Measurements from ENCODE around the gene GLIS2.

The GLIS2 gene

DNA sequence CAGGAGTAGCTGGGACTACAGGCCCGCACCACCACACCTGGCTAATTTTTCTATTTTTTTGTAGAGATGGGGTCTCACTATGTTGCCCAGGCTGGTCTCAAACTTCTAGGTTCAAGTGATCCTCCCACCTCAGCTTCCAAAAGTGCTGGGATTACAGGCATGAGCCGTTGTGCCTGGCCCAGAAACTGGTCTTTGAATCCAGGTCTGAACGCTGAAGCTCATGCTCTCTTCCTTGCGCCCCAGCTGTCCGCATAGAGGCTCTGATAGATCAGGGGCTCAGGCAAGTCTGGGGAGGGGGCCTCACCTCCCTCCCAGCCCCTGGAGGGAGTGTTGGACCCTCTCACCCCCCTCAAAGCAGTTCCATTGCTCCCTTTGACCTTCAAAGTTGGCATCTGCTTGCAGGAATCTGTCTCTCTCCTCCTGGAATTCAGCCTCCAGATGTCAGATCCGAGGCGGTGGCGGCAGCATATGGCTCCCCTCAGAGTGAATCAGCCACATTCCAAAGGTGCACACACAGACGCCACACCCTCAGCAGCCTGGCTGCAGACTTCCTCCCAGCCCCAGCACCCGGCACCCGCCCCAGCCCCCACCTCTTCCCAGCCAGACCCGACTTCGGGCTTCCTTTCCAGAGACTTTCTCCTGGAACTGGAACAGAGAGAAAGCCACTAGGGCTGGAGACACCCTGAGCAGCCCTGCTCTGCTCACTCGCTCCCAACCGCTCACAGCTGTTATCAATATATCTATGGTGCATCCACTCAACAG lies 16.9 kb upstream of the GLIS2 start:
- DNase-seq = no peak

DNA sequence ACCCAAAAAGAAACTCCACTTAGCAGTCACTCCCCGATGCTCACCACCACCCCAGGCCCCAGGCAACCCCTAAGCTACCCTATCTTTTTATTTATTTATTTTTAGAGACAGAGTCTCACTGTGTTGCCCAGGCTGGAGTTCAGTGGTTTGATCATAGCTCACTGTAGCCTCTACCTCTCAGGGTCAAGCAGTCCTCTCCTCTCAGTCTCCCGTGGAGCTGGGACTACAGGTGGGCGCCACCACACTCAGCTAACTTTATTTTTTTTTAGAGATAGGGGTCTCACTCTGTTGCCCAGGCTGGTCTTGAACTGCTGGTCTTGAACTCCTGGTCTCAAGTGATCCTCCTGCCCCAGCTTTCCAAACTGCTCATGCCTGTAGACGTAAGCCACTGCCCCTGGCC lies 14.7 kb upstream of the GLIS2 start:
- DNase-seq = no peak

DNA sequence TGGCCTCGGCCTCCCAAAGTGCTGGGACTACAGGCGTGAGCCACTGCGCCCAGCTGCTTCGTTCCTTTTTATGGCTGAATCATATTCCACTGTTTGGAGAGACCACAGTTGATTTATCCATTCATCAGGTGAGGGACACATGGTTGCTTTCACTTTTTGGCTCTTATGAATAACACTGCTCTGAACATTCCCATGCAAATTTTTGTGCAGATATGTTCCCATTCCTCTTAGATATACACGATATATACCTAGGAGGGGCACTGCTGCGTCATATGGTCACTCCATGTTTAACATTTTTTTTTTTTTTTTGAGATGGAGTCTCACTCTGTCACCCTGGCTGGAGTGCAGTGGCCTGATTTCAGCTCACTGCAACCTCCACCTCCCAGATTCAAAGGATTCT lies 13.9 kb upstream of the GLIS2 start:
- no peak for DNase-seq

DNA sequence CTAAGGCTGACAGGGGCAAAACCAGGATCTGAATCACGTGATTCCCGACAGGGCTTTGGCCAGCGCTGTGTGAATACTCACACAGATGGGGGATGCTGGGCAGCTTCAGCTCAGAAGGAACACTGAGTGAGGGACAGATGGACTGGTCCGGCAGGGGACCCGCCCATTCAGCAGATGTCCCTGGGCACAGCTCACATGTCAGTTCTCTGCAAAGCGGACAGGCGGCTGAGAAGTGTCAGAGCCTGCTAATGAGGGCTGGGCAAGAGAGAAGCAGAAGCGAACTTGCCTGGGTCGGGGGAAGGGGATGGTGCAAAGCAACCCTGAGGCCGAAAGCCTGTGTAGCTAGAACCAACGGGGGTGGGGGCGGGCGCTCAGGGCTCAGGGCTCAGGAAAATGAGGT lies 11.9 kb upstream of the GLIS2 start:
- no peak for DNase-seq

DNA sequence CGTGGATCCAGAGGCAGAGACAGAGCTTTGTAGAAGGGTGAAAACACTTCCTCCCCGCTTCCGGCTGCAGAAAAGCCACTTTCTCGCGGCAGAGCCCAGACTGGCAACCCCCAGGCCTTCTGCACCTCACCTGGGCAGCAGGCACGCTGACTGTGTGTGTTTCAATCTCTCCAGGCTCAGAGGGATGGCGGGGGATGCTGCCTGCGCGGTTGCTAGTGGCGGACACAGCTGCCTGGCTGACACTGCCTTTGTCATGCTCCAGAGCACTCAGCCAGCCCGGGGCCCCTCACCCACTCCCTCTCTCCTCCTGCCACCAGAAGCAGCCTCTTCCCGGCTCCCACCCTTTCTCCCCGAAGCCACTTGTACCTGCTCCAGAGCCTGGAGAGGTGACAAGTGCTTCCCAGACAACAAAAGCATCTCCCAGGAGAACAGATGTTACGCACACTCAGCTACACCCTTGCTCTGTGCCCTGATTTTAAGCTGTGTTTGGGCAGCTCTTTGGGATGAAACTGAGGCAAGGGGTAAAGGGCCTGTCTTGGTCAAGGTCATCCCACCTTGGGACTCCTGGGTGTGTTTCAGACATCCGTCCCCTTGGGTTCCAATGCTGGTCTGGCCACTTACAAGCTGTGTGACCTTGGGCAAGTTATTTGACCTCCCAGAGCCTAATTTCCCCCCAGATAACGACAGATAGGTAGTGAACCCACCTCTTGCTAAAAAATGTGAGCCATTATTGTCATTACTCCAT lies 9.2 kb upstream of the GLIS2 start:
- no peak for DNase-seq

DNA sequence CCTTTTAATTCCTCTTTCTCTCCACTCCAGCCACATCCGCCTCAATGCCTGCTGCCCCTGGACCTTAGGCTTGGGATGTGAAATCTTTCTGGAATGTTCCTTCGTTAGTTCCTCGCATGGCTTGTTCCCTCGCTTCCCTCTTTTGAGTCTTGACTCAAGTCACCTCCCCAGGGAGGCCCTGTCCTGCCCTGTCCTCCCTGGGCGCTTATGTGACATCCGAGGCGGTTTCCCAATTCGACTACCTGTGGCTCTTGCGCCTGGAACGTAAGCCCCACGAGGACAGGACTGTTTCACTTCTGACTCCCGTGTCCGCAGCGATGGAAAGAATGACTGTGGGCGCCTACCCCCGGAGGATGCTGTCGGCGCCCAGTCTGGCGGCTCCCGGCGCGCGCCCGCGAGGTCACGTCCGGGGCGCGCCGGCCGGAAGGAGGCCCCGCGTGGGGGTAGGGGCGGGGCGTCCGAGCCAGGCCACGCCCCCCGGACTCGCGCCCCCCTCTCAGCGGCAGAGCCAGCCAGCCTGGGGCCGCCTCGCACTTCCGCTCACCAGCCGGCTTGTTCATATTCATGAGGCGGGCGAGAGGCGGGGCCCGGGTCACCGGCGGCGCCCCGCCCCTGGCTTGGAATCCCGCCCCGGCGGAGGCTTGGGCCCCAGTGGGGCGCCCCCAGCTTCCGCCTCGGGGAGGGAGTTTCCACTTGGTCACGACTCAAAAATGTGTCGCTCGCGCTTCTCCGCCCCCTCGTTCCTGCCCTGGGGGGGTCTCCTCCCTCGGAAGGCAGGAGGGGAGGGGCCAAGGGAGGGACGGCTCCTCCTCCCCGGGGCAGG lies 8.4 kb upstream of the GLIS2 start:
- DNase-seq = peak; percentile 95

DNA sequence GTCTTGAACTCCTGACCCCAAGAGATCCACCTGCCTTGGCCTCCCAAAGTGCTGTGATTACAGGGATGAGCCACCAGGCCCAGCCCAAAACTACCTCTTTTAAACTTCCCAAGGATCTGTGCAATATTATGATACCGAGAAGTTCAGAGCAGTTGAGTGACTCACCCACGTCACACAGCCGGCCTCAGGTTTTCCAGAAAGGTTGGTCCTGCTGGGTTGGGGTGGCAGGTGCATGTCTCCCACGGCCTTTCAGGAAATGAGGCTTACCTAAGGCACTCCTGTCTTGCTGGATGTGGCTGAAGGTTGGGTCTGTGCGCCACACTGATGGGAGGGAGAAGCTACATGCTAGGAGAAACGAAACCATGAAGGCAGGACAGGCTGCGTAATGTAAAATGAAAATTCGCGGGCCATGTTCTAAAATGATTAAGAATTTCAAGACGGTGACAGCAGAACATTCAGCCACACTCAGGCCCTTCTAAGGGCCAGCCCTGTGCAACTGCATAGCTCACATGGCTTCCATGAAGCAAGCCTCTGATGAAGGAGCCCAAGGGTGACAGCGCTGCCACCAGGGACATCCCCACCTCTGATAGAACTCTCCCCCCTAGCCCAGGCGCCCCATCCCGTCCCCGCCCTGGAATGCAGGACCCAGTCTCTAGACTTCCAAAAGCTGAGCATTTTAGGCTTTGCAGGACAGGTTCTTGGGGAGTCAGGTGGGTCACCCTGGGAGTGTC lies 6.6 kb upstream of the GLIS2 start:
- DNase-seq = no peak

DNA sequence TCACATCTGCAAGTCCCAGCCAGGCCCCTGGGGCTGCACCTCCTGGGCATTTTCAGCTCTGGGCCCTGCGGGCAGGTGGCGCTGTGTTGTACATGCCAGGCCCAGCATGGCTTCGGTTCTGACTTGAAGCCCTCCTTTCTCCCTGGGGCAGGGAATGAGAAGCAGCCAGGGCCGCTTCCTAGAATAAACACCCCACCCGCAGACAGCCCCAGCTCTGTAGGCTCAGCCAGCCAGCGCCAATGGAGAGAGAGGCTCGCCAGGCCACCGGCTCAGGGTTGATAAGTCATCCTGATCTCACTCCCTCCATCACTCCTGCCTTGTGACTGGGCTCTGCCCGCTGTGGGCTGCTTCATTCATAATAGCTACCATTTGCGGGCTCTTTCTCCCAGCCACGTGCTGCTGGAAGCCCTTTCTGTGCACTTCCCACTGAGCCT lies 6.0 kb upstream of the GLIS2 start:
- peak; percentile 48 for DNase-seq

DNA sequence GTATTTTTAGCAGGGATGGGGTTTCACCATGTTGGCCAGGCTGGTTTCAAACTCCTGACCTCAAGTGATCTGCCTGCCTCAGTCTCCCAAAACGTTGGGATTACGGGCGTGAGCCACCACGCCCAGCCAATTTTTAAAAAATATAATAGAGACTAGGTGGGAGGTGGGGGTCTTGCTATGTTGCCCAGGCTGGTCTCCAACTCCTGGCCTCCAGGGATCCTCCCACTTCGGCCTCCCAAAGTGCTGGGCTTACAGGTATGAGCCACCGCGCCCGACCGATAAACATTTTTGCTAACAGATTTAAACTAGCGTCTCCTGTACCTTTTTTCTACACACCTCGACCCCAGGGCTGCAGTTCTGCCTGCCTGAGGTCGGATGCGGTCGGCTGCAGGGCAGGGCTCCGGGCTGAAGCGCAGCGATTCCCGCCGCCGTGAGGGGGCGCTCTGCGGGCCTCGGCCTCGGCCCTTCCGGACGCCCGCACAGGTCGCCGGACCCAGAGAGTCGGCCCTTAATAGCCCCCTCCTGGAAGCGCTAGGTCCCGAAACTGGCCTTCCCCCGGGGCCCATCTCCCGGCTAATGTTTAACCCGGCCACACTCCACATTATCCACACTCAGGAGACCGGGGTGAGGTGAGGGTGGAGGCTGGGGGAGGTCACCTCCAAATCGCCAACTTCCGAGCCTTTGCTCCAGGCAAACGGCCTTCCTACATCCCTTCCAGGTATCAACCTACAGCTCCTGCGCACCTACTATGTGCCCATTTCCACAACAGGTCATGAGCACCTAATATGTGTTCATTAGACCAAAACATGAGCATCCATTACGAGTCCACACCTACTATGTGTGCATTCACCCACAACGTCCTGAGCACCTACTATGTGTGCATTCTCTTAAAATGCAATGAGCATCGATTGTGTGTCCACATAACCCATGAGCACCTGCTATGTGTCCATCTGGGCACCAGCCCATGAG lies 2.0 kb upstream of the GLIS2 start:
- no peak for DNase-seq

DNA sequence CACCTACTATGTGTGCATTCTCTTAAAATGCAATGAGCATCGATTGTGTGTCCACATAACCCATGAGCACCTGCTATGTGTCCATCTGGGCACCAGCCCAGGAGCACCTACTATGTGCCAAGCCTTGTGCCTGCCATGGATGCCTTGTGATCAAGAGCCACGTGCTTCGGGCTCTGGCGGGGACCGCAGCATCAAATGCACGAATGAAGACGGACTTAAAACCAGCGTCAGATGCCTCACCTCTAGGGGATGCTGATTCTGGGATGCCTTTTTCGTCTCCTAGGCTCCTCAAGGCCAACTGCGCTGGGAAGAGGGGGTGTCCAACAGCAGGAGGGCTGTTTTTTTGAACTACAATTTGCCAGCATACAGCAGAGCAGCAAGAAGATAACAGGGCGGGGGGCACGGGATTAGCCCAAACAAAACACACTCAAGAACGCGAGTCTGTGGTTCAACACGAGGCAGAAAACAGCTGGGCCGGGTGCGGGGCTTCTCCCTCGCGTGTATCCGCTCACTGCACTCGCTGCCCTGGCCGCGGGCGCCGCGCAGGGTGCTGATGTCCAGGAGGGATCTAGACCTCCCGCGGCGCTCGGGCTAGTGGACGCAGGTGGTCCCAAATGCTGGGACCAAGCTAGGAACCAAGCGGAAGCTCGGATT lies 1.2 kb upstream of the GLIS2 start:
- no peak for DNase-seq

DNA sequence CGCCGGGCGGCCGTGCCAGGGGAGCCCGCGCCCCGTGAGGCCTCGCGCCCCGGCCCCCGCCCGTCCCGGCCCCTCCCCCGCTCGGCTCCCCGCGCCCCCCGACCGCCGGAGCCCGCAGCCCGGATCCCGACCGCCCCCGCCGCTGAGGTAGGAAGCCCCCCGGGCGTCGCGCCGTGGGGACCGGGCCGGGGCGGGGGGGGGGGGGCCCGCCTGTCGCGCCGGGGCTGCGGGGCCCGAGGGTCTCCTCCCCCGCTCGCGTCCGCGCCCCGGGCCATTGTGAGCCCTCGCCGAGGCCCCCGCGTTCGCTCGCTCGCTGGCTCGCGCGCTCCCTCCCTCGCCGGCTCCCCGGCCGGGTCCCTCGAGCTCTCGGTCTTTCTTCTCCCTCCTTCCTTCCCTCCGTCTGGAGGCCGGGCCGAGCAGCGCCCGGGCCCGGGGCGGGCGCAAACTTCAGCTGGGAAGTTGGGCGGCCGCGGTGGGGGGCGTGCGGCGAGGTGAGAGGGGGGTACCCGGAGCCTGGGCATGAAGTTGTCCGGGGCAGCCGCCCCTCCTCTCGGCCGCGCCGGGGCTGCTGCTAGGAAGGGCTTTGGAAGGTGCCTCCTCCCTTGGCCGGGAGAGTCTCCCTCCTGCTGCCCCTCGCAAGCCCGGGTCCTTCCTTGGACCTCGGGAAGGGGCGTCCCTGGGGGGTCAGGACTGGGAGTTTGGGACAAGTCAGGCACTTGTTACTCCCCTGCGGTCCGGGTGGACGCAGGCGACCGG lies 419 bp downstream of the GLIS2 start:
- no peak for DNase-seq

DNA sequence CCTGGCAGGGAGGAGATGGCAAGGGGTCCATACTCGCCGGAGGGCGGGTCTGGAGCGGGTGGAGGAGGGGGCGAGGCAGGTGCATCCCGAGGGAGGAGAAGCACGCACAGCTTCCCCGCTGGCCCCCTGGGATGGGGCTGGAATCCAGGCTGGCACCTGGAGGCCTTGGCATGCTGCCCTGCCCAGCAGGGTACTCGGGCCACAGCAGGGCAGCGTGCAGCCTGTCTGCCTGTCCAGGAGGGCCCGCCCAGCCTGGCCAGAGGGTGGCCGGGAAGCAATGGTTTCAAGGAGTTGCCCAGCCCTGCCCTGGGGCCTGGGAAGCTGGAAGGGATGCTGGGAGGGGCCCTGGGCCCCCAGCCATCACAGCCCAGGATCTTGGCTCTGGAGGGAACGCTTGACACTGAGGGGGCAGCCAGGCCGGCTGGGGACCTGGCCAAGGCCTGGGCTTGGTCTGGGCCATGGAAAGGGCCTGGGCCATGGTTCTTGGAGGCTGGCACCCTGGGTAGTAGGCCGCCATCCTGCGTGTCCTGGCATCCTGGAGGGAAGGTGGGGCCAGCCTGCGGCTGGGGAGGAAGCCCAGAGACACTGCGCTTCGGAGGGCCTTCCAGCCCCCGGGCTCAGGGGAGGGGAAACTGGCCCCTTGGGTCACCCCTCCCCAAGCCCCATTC lies 1.1 kb downstream of the GLIS2 start:
- no peak for DNase-seq

DNA sequence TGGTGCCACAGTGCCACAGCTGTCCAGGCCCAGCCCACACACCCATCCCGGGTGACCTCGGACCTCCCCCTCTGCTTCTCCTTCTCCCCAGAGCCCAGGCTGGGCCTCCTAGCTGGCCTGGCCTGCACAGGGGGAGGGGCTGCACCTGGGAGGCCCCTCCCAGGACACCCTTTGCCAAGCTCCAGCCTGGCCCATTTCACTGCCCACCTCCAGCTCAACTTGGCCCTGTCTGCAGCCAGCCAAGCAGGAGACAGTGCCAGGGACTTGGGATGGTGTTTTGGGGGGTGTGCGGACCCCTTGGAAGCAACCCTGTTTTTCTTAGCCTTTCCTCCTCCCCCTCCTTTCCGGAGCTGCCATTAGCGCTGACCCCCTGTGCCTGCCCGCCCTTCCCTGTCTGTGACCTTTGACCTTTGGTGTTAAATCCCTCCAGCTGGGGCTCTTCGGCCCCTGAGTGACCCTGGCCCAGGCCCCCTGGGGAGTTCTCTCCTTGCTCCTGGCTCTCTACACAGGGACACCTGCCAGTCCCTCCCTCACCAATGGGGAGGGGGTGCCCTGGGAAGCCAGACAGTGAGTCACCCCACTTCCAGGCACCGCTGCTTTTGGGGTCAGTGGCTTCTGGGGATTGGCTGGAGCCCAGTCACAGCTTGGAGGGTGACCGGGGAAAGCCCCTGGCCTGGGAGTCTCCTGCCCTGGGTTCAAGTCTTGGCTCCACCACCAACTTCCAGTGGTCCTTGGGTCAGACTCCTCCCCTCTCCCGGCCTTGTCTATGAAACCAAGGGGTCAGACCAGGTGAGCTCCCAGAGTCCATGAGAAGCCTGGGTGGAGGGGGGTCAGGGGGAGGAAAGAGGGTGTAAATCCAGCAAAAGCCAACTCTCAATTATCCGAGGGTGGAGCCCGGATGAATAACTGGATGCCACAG lies 1.9 kb downstream of the GLIS2 start:
- DNase-seq = no peak

DNA sequence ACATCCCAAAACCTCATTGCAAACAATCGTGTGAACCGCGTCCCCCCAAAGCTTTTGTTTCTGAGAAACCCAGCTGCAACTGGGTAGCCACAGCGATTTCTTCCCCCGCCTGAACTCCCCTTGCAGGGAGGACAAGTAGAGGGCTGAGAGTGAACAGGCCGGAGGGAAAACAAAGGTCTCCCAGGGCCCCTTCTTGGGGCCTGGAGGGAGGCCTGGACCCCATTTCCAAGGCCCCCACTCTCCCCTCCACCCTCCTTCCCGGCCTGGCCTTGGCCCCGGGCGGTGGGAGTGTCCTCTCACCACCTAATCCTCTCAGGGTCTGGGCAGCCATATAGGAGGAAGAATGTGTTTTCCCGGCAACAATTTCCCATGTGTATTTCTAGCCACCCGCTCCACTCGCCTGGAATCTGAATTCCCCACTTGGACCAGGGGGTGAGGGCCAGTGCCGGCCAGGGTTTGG lies 2.6 kb downstream of the GLIS2 start:
- no peak for DNase-seq

DNA sequence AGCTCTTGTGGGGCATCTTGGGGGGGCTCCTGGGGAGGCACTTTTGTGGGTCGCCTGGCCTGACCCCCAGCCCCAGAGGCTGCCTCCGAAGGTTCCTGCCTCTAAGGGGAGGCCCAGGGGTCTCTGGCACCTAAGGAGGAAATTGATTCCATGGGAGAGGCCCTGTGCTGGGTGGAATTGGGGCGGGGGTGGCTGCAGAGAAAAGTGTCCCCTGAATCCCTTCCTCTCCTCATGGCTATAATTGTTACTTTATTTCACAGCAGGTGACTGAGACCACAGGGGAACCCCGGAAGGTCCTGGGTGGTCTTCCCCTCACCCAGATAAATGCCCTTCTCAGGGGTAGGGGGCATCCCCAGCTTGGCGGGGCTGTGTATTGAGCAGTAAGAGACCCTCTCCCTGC lies 3.1 kb downstream of the GLIS2 start:
- DNase-seq = no peak

DNA sequence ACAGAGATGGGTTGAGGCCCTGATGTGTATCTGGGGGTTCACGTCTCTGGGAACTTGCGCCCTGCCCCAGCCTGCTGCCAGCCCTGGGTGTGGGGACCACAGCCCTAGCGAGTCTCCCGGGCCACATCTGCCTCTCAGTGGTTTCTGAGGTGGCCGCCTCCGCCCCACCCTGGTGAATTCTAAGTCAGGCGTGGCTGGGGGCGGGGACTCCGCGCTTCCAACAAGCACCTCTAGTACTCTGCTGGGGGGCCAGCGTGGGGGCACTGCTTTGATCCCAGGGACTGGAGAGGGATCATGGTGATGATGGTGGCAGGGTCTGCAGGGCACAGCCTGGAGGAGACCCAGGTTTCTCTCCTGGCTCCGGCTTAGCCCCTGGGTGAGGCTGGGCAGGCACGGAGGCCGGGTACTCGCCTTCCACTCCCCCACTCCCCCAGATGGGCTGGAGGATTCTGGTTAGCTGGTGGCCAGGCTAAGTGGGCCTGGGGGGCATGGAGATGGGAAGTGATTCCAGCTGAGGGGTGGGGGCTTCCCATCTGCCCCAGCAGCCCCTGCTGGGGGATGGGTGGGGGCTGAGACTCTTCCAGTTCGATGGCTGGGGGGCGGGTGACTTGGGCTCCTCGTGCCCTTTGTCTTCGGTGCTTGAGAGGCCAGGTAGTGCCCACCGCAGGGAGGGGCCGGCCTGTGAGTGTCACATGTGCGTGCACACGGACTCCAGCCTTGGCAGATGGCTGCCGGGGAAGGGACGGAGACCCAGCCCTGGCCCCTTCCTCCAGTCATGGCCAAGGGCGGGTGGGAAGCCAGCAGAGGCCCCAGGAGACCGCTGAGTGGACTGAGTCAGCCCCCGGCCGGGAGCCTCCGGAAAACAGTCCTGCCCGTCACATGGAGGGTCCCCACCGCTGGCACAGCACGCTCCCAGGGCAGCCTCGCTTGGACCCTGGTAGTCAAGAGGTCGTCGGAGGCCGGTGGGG lies 3.9 kb downstream of the GLIS2 start:
- no peak for DNase-seq

DNA sequence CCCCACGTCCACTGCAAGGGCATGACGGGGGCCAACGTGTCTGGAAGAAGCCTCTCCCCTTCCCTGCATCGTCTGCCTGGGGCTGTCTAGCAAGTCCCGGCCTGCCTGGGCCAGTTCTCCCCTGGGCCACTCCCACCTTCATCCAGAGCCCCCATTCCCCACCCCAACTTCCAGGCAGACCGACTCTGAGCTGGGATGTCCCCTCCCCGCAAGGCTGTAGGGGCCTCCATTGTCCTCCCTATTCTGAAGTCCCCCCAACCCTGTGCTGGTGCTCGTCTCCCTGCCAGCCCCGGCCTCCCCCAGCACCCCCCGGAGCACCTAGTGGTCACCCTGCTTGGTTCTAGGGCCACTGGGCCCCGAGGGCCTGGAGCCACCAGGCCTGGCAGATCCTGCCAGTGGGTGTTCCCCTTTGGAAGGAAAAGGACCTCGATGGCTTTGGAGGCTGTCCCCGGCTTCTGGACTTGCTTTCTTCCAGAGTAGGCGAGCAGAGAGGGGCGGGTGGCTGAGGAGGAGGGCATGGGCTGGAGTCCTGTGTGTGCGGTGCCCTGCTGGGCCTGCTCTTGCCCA lies 4.8 kb downstream of the GLIS2 start:
- DNase-seq = no peak
